MG63 (cell line): ENCODE data around the gene ATP2B2. TPM values are rescaled to one million over a fixed set of nuclear protein-coding genes. Genes with fewer than 3 reads are reported as not detected.
A peak's percentile ranks its signal among the peaks of the same experiment; 100 is the strongest.

Experiments
- DNase-seq: peaks from one replicate; pipeline ENCODE4 v3.0.0-alpha.2; 2020
- H3K27me3 ChIP-seq: fragments of 250-450 bp; sonication (Bioruptor Pico); 2 replicates; pipeline ENCODE4 v1.5.1; 2020; ENCODE audit warnings: mild to moderate bottlenecking, moderate library complexity
- H3K36me3 ChIP-seq: fragments of 250-450 bp; sonication (Bioruptor Pico); 2 replicates; pipeline ENCODE4 v1.5.1; 2020; ENCODE audit warnings: mild to moderate bottlenecking, moderate library complexity
- H3K4me3 ChIP-seq: fragments of 250-450 bp; sonication (Bioruptor Pico); 2 replicates; pipeline ENCODE4 v1.5.1; 2020; ENCODE audit warnings: mild to moderate bottlenecking, moderate library complexity
- H3K9me3 ChIP-seq: fragments of 250-450 bp; sonication (Bioruptor Pico); 2 replicates; pipeline ENCODE4 v1.5.1; 2020; ENCODE audit warnings: mild to moderate bottlenecking, moderate library complexity
- total RNA-seq: library from RNA; depleted of rRNA; stranded (reverse); fragments of >200 nt; shearing (Covaris generic); gene quantifications from 2 replicates; pipeline ENCODE4 v1.2.3, GENCODE V29; 2014; ENCODE audit warnings: low replicate concordance

Gene ATP2B2
- total RNA-seq, 1 experiment from 2014 or later: 0.03 TPM

GRCh38 chr3:10505791-10506585, 602 bp upstream of the ATP2B2 start:
- no peaks in the 10 kb centered on the region for H3K27me3 ChIP-seq
- H3K9me3 ChIP-seq: no peaks in the 10 kb centered on the region
- H3K36me3 ChIP-seq: no peaks in the 10 kb centered on the region
- no peak overlapping the region for H3K4me3 ChIP-seq
- DNase-seq: no peak

GRCh38 chr3:10504171-10505049, 976 bp downstream of the ATP2B2 start:
- Histone ChIP-seq H3K9me3 (no peaks in the 10 kb centered on the region), H3K4me3 (no peak overlapping the region), H3K27me3 (no peaks in the 10 kb centered on the region), H3K36me3 (no peaks in the 10 kb centered on the region)
- no peak for DNase-seq

GRCh38 chr3:10503217-10503796, 2.1 kb downstream of the ATP2B2 start:
- Histone ChIP-seq H3K36me3 (no peaks in the 10 kb centered on the region), H3K4me3 (no peak overlapping the region), H3K9me3 (no peaks in the 10 kb centered on the region), H3K27me3 (no peaks in the 10 kb centered on the region)
- no peak for DNase-seq

GRCh38 chr3:10502185-10502880, 3.1 kb downstream of the ATP2B2 start:
- H3K27me3 ChIP-seq: no peaks in the 10 kb centered on the region
- no peak for DNase-seq
- no peaks in the 10 kb centered on the region for H3K9me3 ChIP-seq
- H3K4me3 ChIP-seq: no peak overlapping the region
- no peaks in the 10 kb centered on the region for H3K36me3 ChIP-seq

- Histone ChIP-seq H3K36me3 (no peaks in the 10 kb centered on the region), H3K9me3 (no peaks in the 10 kb centered on the region), H3K4me3 (no peak overlapping the region), H3K27me3 (no peaks in the 10 kb centered on the region)
- DNase-seq: no peak
These were observed 3.7 kb downstream of the ATP2B2 start for GRCh38 chr3:10501664-10502052.

- Histone ChIP-seq H3K9me3 (no peaks in the 10 kb centered on the region), H3K27me3 (no peaks in the 10 kb centered on the region), H3K4me3 (no peak overlapping the region), H3K36me3 (no peaks in the 10 kb centered on the region)
- no peak for DNase-seq
These were observed 4.4 kb downstream of the ATP2B2 start for GRCh38 chr3:10500717-10501663.

GRCh38 chr3:10498271-10498670, 7.1 kb downstream of the ATP2B2 start:
- no peaks in the 10 kb centered on the region for H3K36me3 ChIP-seq
- no peaks in the 10 kb centered on the region for H3K27me3 ChIP-seq
- H3K9me3 ChIP-seq: no peaks in the 10 kb centered on the region
- H3K4me3 ChIP-seq: no peak overlapping the region
- no peak for DNase-seq

- no peaks in the 10 kb centered on the region for H3K27me3 ChIP-seq
- DNase-seq: no peak
- no peaks in the 10 kb centered on the region for H3K9me3 ChIP-seq
- no peaks in the 10 kb centered on the region for H3K36me3 ChIP-seq
- no peak overlapping the region for H3K4me3 ChIP-seq
These were observed 7.9 kb downstream of the ATP2B2 start for GRCh38 chr3:10497439-10497838.

GRCh38 chr3:10496121-10496863, 9.1 kb downstream of the ATP2B2 start:
- Histone ChIP-seq H3K27me3 (no peaks in the 10 kb centered on the region), H3K9me3 (no peaks in the 10 kb centered on the region), H3K36me3 (no peaks in the 10 kb centered on the region), H3K4me3 (no peak overlapping the region)
- no peak for DNase-seq

GRCh38 chr3:10495614-10496013, 9.8 kb downstream of the ATP2B2 start:
- DNase-seq: no peak
- Histone ChIP-seq H3K4me3 (no peak overlapping the region), H3K27me3 (no peaks in the 10 kb centered on the region), H3K36me3 (no peaks in the 10 kb centered on the region), H3K9me3 (no peaks in the 10 kb centered on the region)

GRCh38 chr3:10495003-10495402, 10.4 kb downstream of the ATP2B2 start:
- Histone ChIP-seq H3K9me3 (no peaks in the 10 kb centered on the region), H3K36me3 (no peaks in the 10 kb centered on the region), H3K4me3 (no peak overlapping the region), H3K27me3 (no peaks in the 10 kb centered on the region)
- peak; percentile 20 for DNase-seq

- H3K36me3 ChIP-seq: no peaks in the 10 kb centered on the region
- no peaks in the 10 kb centered on the region for H3K27me3 ChIP-seq
- no peak overlapping the region for H3K4me3 ChIP-seq
- H3K9me3 ChIP-seq: no peaks in the 10 kb centered on the region
- DNase-seq: no peak
These were observed 11.2 kb downstream of the ATP2B2 start for GRCh38 chr3:10494180-10494579.

GRCh38 chr3:10493202-10493589, 12.2 kb downstream of the ATP2B2 start:
- Histone ChIP-seq H3K27me3 (no peaks in the 10 kb centered on the region), H3K9me3 (no peaks in the 10 kb centered on the region), H3K36me3 (no peaks in the 10 kb centered on the region), H3K4me3 (no peak overlapping the region)
- DNase-seq: no peak

GRCh38 chr3:10492364-10493201, 12.8 kb downstream of the ATP2B2 start:
- Histone ChIP-seq H3K4me3 (no peak overlapping the region), H3K9me3 (no peaks in the 10 kb centered on the region), H3K27me3 (no peaks in the 10 kb centered on the region), H3K36me3 (no peaks in the 10 kb centered on the region)
- no peak for DNase-seq
